ENCODE results near the gene EXPH5. TPM values are rescaled to one million over a fixed set of nuclear protein-coding genes. Genes with fewer than 3 reads are reported as not detected.

The EXPH5 gene
- total RNA-seq, 1 experiment from 2014 or later, result 36.3 TPM

DNA sequence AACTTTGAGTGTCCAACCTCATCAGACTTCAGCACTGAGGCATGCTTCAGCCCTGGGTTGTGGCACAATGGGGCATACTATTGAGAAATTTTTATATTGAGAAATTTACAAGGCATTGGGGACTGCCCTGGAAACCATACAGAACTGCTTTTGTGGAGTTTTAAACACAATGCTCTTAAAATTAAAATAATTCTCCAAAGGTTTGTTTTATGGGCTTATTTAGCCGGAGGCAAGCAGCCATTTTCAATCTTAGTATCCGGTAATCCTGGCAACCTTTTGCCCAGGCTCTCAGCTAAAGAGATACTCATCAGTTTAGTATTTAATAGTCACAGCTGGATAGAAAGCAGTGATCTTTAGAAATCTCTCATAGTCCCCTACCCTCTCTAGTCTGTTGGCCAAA, 3.1 kb upstream of the EXPH5 start:
- H3F3A ChIP-seq (ENCODE audit: insufficient read depth, low read depth), result peaks cover 13% of the 10 kb centered on the region
- no peak overlapping the region for H3K4me3 ChIP-seq
- TF ChIP-seq, protein P1, sequence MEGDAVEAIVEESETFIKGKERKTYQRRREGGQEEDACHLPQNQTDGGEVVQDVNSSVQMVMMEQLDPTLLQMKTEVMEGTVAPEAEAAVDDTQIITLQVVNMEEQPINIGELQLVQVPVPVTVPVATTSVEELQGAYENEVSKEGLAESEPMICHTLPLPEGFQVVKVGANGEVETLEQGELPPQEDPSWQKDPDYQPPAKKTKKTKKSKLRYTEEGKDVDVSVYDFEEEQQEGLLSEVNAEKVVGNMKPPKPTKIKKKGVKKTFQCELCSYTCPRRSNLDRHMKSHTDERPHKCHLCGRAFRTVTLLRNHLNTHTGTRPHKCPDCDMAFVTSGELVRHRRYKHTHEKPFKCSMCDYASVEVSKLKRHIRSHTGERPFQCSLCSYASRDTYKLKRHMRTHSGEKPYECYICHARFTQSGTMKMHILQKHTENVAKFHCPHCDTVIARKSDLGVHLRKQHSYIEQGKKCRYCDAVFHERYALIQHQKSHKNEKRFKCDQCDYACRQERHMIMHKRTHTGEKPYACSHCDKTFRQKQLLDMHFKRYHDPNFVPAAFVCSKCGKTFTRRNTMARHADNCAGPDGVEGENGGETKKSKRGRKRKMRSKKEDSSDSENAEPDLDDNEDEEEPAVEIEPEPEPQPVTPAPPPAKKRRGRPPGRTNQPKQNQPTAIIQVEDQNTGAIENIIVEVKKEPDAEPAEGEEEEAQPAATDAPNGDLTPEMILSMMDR (conservative IDR thresholded peaks at IDR 0.05), result no peak
- TF ChIP-seq EZH2 (IDR thresholded peaks at IDR 0.05; ENCODE audit: low read depth), result no peak
- intact Hi-C loops (cut with micrococcal nuclease; ENCODE audit: unreplicated experiment), result no loop called here
- H3K4me1 ChIP-seq (replicated peaks; ENCODE audit: insufficient read depth), result peaks cover 24% of the 10 kb centered on the region
- H3K9me2 ChIP-seq (ENCODE audit: insufficient read depth), result no peaks in the 10 kb centered on the region
- H4K20me1 ChIP-seq (ENCODE audit: insufficient read depth), result no peaks in the 10 kb centered on the region
- H3K79me2 ChIP-seq (ENCODE audit: low read depth), result peaks cover 12% of the 10 kb centered on the region
- CTCF ChIA-PET, result no interaction called here
- no peaks in the 10 kb centered on the region for H3K27me3 ChIP-seq (ENCODE audit: insufficient read depth, low read depth)
- no peak overlapping the region for H2AFZ ChIP-seq
- BruUV-seq (replicated peaks), result no TSS peak
- no peaks in the 10 kb centered on the region for H3K9me3 ChIP-seq (ENCODE audit: insufficient read depth, low read depth)
- POLR2A ChIA-PET (ENCODE audit: unreplicated experiment), result no interaction called here
- no peak overlapping the region for H3K27ac ChIP-seq
- no peak overlapping the region for H3K4me2 ChIP-seq
- no peak for DNase-seq
- H3K36me3 ChIP-seq (ENCODE audit: low read depth), result no peaks in the 10 kb centered on the region

DNA sequence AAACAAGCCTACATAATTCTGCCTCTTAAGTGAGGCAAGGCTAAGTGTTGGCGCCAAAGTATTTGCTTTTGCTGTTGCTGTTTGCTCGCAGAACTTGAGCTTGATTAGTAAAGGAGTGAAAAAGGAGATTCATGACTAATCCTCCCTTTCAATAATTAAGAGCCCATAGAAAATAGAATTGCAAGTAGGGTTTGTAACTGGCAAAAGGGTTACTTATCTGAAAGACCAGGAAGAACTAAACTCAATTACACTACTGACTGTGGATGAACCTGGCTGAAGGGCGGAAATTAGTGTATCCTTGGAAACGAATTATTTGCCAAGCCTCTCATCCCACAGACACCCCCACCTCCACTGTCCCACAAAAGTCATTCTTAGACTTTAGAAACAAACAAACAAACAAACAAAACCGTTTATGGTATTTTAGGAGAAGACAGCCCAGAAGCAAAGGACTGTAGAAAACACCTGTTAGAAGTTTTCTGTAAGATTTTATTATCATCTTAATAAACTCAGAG, 411 bp upstream of the EXPH5 start:
- BruUV-seq (replicated peaks), result TSS peak; percentile 54
- Histone ChIP-seq H3K9me3 (ENCODE audit: insufficient read depth, low read depth) (no peaks in the 10 kb centered on the region), H3K9me2 (ENCODE audit: insufficient read depth) (no peaks in the 10 kb centered on the region), H3F3A (ENCODE audit: insufficient read depth, low read depth) (peaks cover 13% of the 10 kb centered on the region), H3K4me3 (peak overlapping the region; percentile 42), H3K79me2 (ENCODE audit: low read depth) (peaks cover 40% of the 10 kb centered on the region), H3K4me2 (peak overlapping the region; percentile 84), H3K4me1 (replicated peaks; ENCODE audit: insufficient read depth) (peaks cover 29% of the 10 kb centered on the region), H3K36me3 (ENCODE audit: low read depth) (peaks cover 8% of the 10 kb centered on the region; the same call in 1 of the 2 replicates), H3K27ac (peak overlapping the region; percentile 83), H3K27me3 (ENCODE audit: insufficient read depth, low read depth) (no peaks in the 10 kb centered on the region), H4K20me1 (ENCODE audit: insufficient read depth) (no peaks in the 10 kb centered on the region), H2AFZ (peak overlapping the region; percentile 56)
- CTCF ChIA-PET, result no interaction called here
- DNase-seq, result no peak
- POLR2A ChIA-PET (ENCODE audit: unreplicated experiment), result interaction anchor here (0.6 to 1.0 kb wide), 6 partner anchors 11 to 778 kb away, joined by 3 to 20 read pairs (median 8); no protein-coding TSS in a partner anchor
- intact Hi-C loops (cut with micrococcal nuclease; ENCODE audit: unreplicated experiment), result loop anchor here (1.0 to 5.0 kb wide), 7 partner anchors 22 to 472 kb away; partner anchors contain the start of genes ACAT1 and C11orf65
- no peak for TF ChIP-seq EZH2 (IDR thresholded peaks at IDR 0.05; ENCODE audit: low read depth)
- TF ChIP-seq, protein P1 (conservative IDR thresholded peaks at IDR 0.05), result no peak

DNA sequence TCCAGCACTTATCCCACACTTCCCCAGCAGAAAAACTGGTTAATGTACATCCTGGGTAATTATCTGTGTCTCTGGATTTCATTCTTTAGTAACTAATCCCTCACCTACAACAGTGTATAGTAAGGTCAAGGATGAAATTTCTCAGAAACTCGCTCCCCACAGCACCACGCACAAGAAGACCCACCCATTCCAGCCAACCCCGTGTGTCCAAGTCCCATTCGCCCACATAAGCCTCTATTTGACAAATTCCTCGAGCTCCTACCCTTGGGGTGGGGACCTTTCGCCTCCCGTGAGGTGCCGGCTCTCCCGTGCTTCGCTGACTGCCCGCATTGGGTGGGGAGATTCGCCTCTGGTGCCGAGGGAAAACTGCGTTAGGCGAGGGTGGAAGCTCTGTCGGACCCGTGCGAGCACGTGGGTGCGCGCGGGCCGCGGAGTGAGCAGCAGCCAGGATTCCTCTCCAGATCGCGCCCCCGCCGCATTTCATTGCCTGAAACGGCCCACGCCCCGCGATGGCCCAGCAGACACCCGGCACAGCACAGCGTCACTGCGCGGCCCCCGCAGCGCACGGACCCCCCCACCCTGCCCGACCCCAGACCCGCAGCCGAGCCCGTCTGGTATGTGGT, 866 bp downstream of the EXPH5 start:
- Histone ChIP-seq H3K36me3 (ENCODE audit: low read depth) (peaks cover 19% of the 10 kb centered on the region), H3K27ac (peak overlapping the region; percentile 97), H3F3A (ENCODE audit: insufficient read depth, low read depth) (peaks cover 13% of the 10 kb centered on the region), H4K20me1 (ENCODE audit: insufficient read depth) (no peaks in the 10 kb centered on the region), H3K4me2 (peak overlapping the region; percentile 82), H3K4me3 (peak overlapping the region; percentile 74), H3K79me2 (ENCODE audit: low read depth) (peaks cover 52% of the 10 kb centered on the region), H3K4me1 (replicated peaks; ENCODE audit: insufficient read depth) (peaks cover 29% of the 10 kb centered on the region), H2AFZ (peak overlapping the region; percentile 88), H3K9me3 (ENCODE audit: insufficient read depth, low read depth) (no peaks in the 10 kb centered on the region), H3K9me2 (ENCODE audit: insufficient read depth) (peaks cover 2% of the 10 kb centered on the region; the same call in 1 of the 2 replicates), H3K27me3 (ENCODE audit: insufficient read depth, low read depth) (no peaks in the 10 kb centered on the region)
- intact Hi-C loops (cut with micrococcal nuclease; ENCODE audit: unreplicated experiment), result loop anchor here (1.0 to 5.0 kb wide), 7 partner anchors 24 to 470 kb away; partner anchors contain the start of genes ACAT1 and C11orf65
- TF ChIP-seq EZH2 (IDR thresholded peaks at IDR 0.05; ENCODE audit: low read depth), result no peak
- TF ChIP-seq, protein P1 (conservative IDR thresholded peaks at IDR 0.05), result no peak
- POLR2A ChIA-PET (ENCODE audit: unreplicated experiment), result interaction anchor here (0.6 to 1.0 kb wide), 5 partner anchors 24 to 1702 kb away, joined by 4 to 17 read pairs (median 4); partner anchors contain the start of gene DDX10
- CTCF ChIA-PET, result no interaction called here
- peak in 1 of 2 experiments; percentile 28 for DNase-seq
- BruUV-seq (replicated peaks), result no TSS peak
